ENCODE measurements around the gene KCNJ2. TPM values are rescaled to one million over a fixed set of nuclear protein-coding genes. Genes with fewer than 3 reads are reported as not detected.
A peak's percentile ranks its signal among the peaks of the same experiment; 100 is the strongest.

KCNJ2 gene
- total RNA-seq, result 7.5 TPM

DNA sequence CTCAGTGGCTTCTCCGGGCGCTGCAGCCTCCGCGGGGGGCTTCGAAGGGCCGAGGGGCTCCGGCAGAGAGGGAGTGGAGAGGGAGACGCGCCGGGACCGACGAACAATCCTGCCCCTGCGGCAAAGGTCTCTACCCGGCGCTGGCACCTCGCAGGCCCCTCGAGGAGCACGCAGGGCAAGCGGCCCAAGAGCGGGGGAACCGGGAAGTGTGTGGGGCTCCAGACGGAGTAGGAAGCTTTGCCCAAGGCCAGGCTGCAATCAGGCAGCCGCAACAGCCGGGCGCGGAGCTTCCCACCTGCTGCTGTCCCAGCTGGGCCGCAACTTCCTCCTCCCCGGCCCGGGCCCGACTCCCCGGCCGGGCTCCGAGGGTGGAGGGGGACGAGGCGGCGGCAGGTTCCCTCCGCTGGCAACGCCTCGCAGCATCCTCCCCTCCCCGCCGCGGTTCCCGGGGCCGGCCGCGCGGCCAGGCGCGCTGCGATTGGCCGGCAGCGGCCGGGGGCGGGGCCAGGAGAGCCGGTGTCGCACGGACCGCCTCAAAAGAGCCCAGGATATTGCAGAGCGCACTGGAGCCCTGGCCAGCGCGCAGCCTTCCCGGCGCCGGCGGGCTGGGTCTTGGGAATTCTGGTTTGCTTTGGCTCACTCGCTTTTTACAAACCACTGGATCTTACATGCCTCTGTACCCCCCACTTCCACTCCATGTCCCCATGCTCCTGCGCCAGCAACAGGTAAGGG, at the start of gene KCNJ2:
Gene KCNJ2 (plus strand): TSS at position 556 of the 732 bp plus-strand sequence. CDS start 5,508 bp downstream, outside the sequence.
- intact Hi-C loops (cut with DNase I), result loop anchor here (2.0 kb wide), 1 partner anchor 600 kb away; no protein-coding TSS in a partner anchor

GRCh38 chr17:70119545-70119944, 49.8 kb upstream of the KCNJ2 start:
- Histone ChIP-seq H3K4me1 (no peaks in the 10 kb centered on the region), H3K27ac (no peak overlapping the region), H3K36me3 (no peaks in the 10 kb centered on the region), H3K9me3 (peaks cover 0 to 4% of the 10 kb centered on the region in 2 donors), H3K4me3 (no peak overlapping the region), H3K27me3 (no peaks in the 10 kb centered on the region)
- no peak for DNase-seq (ENCODE audit: low spot score in 2 of 2)
- intact Hi-C loops (cut with DNase I), result no loop called here
- TF ChIP-seq CTCF (IDR thresholded peaks at IDR 0.05), result no peak

More for the DNA sequence above, at the start of gene KCNJ2:
- DNase-seq (ENCODE audit: low spot score in 2 of 2), result peak; percentile 19 to 88
- Histone ChIP-seq H3K36me3 (no peaks in the 10 kb centered on the region), H3K4me3 (peak within 1 kb of the TSS; percentile 66 to 76), H3K27ac (peak within 1 kb of the TSS; percentile 64 to 77), H3K27me3 (no peaks in the 10 kb centered on the region), H3K4me1 (peaks cover 0 to 11% of the 10 kb centered on the region in 2 donors), H3K9me3 (no peaks in the 10 kb centered on the region)
- TF ChIP-seq CTCF (IDR thresholded peaks at IDR 0.05), result no peak

- Histone ChIP-seq H3K27ac (no peak overlapping the region), H3K27me3 (no peaks in the 10 kb centered on the region), H3K9me3 (peaks cover 0 to 4% of the 10 kb centered on the region in 2 donors), H3K36me3 (no peaks in the 10 kb centered on the region), H3K4me3 (no peak overlapping the region), H3K4me1 (no peaks in the 10 kb centered on the region)
- intact Hi-C loops (cut with DNase I), result no loop called here
- TF ChIP-seq CTCF (IDR thresholded peaks at IDR 0.05), result no peak
- no peak for DNase-seq (ENCODE audit: low spot score in 2 of 2)
These were observed 49.3 kb upstream of the KCNJ2 start for GRCh38 chr17:70119983-70120382.

DNA sequence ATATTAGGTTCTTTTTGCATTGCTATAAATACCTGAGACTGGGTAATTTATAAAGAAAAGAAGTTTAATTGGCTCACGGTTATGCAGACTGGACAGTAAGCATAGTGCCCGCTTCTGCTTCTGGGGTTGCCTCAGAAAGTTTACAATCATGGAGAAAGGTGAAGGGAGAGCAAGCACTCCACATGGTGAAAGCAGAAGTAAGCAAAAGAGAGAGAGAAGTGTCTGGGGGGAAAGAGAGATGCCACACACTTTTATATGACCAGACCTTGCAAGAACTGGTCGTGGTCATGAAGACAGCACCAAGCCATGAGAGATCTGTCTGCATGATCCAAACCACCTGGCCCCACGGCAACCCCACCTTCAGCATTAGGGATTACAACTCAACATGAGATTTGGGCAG, 48.9 kb upstream of the KCNJ2 start:
- no peak for TF ChIP-seq CTCF (IDR thresholded peaks at IDR 0.05)
- Histone ChIP-seq H3K27ac (no peak overlapping the region), H3K4me3 (no peak overlapping the region), H3K27me3 (no peaks in the 10 kb centered on the region), H3K4me1 (no peaks in the 10 kb centered on the region), H3K9me3 (peaks cover 0 to 4% of the 10 kb centered on the region in 2 donors), H3K36me3 (no peaks in the 10 kb centered on the region)
- intact Hi-C loops (cut with DNase I), result no loop called here
- DNase-seq (ENCODE audit: low spot score in 2 of 2), result no peak

GRCh38 chr17:70121126-70121525, 48.2 kb upstream of the KCNJ2 start:
- no peak overlapping the region for H3K4me3 ChIP-seq
- intact Hi-C loops (cut with DNase I), result no loop called here
- H3K4me1 ChIP-seq, result no peaks in the 10 kb centered on the region
- TF ChIP-seq CTCF (IDR thresholded peaks at IDR 0.05), result no peak
- H3K27me3 ChIP-seq, result no peaks in the 10 kb centered on the region
- H3K27ac ChIP-seq, result no peak overlapping the region
- no peaks in the 10 kb centered on the region for H3K36me3 ChIP-seq
- no peak for DNase-seq (ENCODE audit: low spot score in 2 of 2)
- peaks cover 0 to 4% of the 10 kb centered on the region in 2 donors for H3K9me3 ChIP-seq

All from ascending aorta (tissue), 2 donors.